ENCODE results near the gene GH1.
"Not testable (repeated sequence)": the region's sequence is repeated elsewhere in the genome, so short reads cannot be mapped to it uniquely, and the experiment has no call there.

The GH1 gene

GRCh38 chr17:63916566-63917185 is 2.0 kb downstream of the GH1 start:
- Mint-ChIP-seq H3K36me3 (ENCODE audit: low read depth) (no peaks in the 10 kb centered on the region), H3K9me3 (no peaks in the 10 kb centered on the region), H3K27me3 (ENCODE audit: low read depth) (peaks cover 13% of the 10 kb centered on the region), H3K4me3 (no peak overlapping the region), H3K27ac (no peak overlapping the region), H3K4me1 (peaks cover 5% of the 10 kb centered on the region)
- TF ChIP-seq, protein P1, sequence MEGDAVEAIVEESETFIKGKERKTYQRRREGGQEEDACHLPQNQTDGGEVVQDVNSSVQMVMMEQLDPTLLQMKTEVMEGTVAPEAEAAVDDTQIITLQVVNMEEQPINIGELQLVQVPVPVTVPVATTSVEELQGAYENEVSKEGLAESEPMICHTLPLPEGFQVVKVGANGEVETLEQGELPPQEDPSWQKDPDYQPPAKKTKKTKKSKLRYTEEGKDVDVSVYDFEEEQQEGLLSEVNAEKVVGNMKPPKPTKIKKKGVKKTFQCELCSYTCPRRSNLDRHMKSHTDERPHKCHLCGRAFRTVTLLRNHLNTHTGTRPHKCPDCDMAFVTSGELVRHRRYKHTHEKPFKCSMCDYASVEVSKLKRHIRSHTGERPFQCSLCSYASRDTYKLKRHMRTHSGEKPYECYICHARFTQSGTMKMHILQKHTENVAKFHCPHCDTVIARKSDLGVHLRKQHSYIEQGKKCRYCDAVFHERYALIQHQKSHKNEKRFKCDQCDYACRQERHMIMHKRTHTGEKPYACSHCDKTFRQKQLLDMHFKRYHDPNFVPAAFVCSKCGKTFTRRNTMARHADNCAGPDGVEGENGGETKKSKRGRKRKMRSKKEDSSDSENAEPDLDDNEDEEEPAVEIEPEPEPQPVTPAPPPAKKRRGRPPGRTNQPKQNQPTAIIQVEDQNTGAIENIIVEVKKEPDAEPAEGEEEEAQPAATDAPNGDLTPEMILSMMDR (IDR thresholded peaks at IDR 0.05; ENCODE audit: unreplicated experiment in 3 of 3), result no peak

- not testable (repeated sequence) for H3K4me1 Mint-ChIP-seq; H3K4me3 Mint-ChIP-seq; H3K9me3 Mint-ChIP-seq; H3K36me3 Mint-ChIP-seq (ENCODE audit: low read depth); H3K27ac Mint-ChIP-seq
- H3K27me3 Mint-ChIP-seq (ENCODE audit: low read depth), result peaks cover 17% of the 10 kb centered on the region
Observed at GRCh38 chr17:63915753-63916152, 2.9 kb downstream of the GH1 start.

DNA sequence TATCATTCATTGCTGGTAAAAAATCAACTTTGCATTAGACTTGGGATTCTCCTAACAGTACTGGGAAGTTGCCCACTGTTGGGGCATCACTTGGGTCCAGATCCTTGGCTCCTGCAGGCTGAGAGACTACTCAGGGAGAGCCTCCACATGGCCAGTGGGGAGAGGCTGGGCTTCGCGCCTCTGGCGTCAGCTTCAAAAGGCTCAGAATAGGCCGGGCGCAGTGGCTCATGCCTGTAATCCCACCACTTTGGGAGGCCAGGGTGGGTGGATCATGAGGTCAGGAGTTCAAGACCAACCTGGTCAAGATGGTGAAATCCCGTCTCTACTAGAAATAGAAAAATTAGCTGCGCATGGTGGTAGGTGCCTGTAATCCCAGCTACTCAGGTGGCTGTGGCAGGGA is 4.2 kb downstream of the GH1 start:
- no peaks in the 10 kb centered on the region for H3K36me3 Mint-ChIP-seq (ENCODE audit: low read depth)
- no peaks in the 10 kb centered on the region for H3K9me3 Mint-ChIP-seq
- TF ChIP-seq, protein P1 (IDR thresholded peaks at IDR 0.05; ENCODE audit: unreplicated experiment in 3 of 3), result no peak
- H3K4me3 Mint-ChIP-seq, result no peak overlapping the region
- H3K4me1 Mint-ChIP-seq, result peaks cover 5% of the 10 kb centered on the region
- peaks cover 27% of the 10 kb centered on the region for H3K27me3 Mint-ChIP-seq (ENCODE audit: low read depth)
- no peak overlapping the region for H3K27ac Mint-ChIP-seq

DNA sequence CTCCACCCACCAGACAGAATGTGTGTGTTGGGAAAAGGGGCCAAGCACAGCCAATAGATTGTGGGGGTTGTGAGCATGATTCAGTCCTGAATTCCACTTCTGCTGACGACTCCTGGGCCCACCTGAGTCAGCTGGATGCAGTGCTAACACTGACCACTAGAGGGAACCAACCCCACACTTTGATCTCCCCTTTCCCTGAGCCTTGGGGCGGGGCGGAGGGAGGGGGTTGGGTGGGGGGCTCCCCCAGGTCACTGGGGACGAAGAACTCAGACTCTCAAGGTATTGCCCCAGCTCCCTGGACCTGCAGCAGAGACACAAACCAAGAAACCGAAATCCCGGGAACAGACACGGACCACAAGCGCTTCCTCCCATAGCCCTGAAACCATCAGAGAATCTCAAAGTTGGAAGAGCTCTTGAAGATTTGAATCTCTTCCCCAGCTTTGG is 7.0 kb downstream of the GH1 start:
- Mint-ChIP-seq H3K27me3 (ENCODE audit: low read depth) (peaks cover 28% of the 10 kb centered on the region), H3K4me1 (no peaks in the 10 kb centered on the region), H3K9me3 (no peaks in the 10 kb centered on the region), H3K27ac (no peak overlapping the region), H3K4me3 (no peak overlapping the region), H3K36me3 (ENCODE audit: low read depth) (no peaks in the 10 kb centered on the region)
- TF ChIP-seq, protein P1 (IDR thresholded peaks at IDR 0.05; ENCODE audit: unreplicated experiment in 3 of 3), result peak; percentile 79 to 88 (median 80)

DNA sequence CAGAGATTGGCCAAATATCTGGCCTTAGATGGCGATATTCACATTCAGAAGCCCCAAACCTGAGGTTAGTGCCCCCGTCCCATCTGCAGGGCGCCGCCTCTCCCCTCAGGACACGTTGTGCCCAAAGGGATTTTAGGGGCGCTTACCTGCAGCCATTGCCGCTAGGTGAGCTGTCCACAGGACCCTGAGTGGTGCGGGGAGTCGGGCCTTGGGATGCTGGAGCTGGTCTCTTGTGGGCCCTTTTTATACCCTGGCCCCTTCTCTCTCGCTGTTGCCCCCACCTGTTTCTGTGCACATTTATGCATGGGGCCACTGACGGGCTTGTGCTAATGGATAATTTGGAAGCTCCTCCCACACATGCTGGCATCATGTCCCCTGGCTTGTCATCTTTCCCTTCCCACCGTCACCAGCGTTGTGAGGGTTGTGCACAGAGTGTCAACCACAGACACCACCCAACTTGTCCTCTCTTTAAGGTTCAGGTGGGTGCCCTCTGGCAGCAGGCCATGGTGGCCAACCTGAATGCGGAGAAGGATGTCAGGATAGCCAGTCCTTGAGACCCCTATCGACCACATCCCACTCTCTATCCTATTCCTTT is 7.5 kb downstream of the GH1 start, which contains the start of gene CSHL1:
CSHL1 (minus strand) TSS at position 218 of the 595 bp plus-strand sequence; CDS start at position 156, 62 bp downstream.
- Mint-ChIP-seq H3K27ac (no peak within 1 kb of the TSS), H3K36me3 (ENCODE audit: low read depth) (no peaks in the 10 kb centered on the region), H3K9me3 (no peaks in the 10 kb centered on the region), H3K4me1 (no peaks in the 10 kb centered on the region), H3K27me3 (ENCODE audit: low read depth) (peaks cover 29% of the 10 kb centered on the region), H3K4me3 (no peak within 1 kb of the TSS)
- TF ChIP-seq, protein P1 (IDR thresholded peaks at IDR 0.05; ENCODE audit: unreplicated experiment in 3 of 3), result no peak

GRCh38 chr17:63910096-63910495 is 8.5 kb downstream of the GH1 start:
- no peak overlapping the region for H3K27ac Mint-ChIP-seq
- TF ChIP-seq, protein P1 (IDR thresholded peaks at IDR 0.05; ENCODE audit: unreplicated experiment in 3 of 3), result no peak
- H3K27me3 Mint-ChIP-seq (ENCODE audit: low read depth), result peaks cover 29% of the 10 kb centered on the region
- no peaks in the 10 kb centered on the region for H3K9me3 Mint-ChIP-seq
- H3K4me3 Mint-ChIP-seq, result no peak overlapping the region
- no peaks in the 10 kb centered on the region for H3K4me1 Mint-ChIP-seq
- H3K36me3 Mint-ChIP-seq (ENCODE audit: low read depth), result no peaks in the 10 kb centered on the region

DNA sequence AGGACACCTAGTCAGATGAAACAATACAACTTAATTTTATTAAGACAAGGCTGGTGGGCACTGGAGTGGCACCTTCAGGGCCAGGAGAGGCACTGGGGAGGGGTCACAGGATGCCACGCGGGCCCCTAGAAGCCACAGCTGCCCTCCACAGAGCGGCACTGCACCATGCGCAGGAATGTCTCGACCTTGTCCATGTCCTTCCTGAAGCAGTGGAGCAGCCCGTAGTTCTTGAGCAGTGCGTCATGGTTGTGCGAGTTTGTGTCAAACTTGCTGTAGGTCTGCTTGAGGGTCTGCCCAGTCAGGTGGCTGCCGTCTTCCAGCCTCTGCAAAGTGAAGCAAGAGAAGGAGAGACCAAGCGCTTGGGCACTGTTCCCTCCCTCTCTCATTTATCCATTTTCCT is 9.1 kb downstream of the GH1 start:
- H3K36me3 Mint-ChIP-seq (ENCODE audit: low read depth); H3K27ac Mint-ChIP-seq; H3K4me1 Mint-ChIP-seq; H3K4me3 Mint-ChIP-seq; H3K9me3 Mint-ChIP-seq: not testable (repeated sequence)
- peaks cover 29% of the 10 kb centered on the region for H3K27me3 Mint-ChIP-seq (ENCODE audit: low read depth)

DNA sequence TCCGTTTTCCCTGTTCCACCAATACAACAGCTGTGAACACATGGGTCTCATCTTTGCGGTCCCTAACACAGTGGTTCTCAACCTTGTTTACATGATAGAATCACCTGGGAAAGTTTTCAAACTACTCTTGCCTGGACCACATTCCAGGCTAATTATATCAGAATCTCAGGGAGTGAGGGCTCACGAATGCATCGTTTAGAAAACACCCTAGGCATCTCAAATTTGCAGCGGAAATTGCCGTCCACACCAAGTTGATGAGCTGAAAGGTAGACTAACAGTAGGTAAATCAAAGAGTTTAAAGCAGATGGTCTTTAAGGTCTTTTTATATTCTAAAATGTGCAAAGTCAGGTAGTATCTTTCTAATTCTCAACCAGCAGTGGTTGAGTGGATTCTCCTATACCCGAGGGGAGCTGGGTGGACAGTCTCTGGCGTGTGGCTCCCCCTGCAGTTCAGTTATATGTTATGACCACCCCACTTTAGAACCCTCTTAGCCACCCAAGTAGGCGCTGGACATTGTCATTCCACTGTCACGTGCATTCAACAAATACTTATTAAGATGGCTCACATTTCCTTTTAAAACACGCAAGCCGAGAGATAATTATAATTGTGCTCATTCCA is 11.4 kb downstream of the GH1 start:
- H3K4me1 Mint-ChIP-seq; H3K27ac Mint-ChIP-seq; H3K36me3 Mint-ChIP-seq (ENCODE audit: low read depth); H3K4me3 Mint-ChIP-seq; H3K9me3 Mint-ChIP-seq: not testable (repeated sequence)
- peaks cover 33% of the 10 kb centered on the region for H3K27me3 Mint-ChIP-seq (ENCODE audit: low read depth)

DNA sequence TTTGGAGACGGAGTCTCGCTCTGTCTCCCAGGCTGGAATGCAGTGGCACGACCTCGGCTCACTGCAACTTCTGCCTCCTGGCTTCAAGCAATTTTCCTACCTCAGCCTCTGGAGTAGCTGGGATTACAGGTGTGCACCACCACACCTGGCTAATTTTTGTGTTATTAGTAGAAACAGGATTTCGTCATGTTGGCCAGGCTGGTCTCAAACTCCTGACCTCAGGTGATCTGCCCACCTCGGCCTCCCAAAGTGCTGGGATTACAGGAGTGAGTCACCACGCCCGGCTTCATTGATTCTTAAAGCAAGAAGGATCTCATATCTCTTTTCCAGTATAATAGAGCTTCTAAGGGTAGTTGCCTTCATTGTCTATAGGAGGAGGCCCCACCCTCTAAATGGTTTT is 13.8 kb downstream of the GH1 start:
- not testable (repeated sequence) for H3K27ac Mint-ChIP-seq; H3K4me3 Mint-ChIP-seq; H3K36me3 Mint-ChIP-seq (ENCODE audit: low read depth); H3K9me3 Mint-ChIP-seq; H3K4me1 Mint-ChIP-seq
- peaks cover 26% of the 10 kb centered on the region for H3K27me3 Mint-ChIP-seq (ENCODE audit: low read depth)
